HG03571 (cell line): ENCODE data around the gene ZNF354B.
"Not testable (repeated sequence)": the region's sequence is repeated elsewhere in the genome, so short reads cannot be mapped to it uniquely, and the experiment has no call there.

Experiments
- ATAC-seq: cut with Tn5 transposase; IDR thresholded peaks from one replicate; pipeline ENCODE4 v1.9.1; 2021; ENCODE audit not compliant: unreplicated experiment

Gene ZNF354B

DNA sequence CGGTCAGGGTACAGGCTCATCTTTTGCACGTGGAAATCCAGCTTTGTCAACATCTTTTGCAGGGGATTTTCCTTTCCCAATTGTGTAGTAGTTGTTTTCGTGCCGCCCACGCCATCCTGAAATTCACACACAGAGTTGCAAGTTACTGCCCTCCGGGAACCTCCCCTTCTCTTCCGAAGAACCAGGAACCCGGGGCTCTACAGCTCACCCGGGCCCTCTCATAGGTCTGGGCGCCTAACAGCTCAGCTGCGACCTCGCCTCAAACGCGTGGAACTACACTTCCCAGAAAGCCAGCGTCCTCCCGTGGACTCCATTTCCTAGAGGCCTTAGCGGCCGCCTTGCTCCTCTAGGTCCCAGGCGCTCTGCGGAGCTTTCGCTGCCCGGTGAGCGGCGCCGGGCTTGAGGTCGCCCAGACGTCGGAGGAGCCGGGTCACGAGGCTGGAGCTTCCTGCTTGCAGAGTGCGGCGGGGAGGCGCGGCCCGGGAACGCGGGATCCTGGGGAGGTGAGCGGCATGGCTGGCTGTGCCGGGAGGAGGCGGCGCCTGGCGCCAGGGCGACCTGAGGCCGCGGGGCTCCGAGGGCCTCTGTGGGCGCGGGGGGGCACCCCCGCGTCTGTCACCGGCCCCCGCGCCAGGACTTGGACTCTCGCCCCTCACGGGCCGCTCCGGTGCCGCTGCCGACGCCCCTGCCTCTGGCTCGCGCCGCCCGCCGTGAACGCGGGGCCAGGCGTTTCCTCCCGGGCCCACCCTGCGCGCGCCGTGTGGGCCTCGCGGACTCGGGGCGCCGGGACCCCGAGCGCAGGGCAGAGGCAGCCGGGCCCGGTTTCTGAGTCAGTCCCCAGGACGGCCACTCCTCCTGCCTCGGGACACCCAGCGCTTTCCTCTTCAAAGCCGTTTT is at the start of gene ZNF354B:
ZNF354B (plus strand) TSS at position 329 of the 897 bp plus-strand sequence. CDS start 1,095 bp downstream, outside the sequence.
- ATAC-seq = peak; percentile 97

DNA sequence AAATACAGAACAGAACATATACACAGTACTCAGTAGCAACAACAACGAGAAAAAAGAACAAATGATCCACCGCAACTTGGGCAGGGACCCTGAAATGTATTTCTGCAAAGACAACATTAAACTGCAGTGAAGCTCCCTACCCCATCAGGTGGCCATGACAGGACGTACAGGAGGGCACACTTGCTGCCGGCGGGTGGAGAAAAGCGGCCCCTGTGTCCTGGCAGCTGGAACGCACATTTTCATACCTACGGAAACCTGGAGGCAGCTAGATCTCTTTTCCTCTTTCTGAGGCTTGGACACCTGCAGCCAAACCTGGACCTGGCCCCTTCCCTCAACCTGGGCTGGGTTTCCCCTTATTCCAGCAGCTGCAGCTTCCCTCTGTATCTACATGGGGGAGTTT is 42.2 kb upstream of the ZNF354B start:
- no peak for ATAC-seq

DNA sequence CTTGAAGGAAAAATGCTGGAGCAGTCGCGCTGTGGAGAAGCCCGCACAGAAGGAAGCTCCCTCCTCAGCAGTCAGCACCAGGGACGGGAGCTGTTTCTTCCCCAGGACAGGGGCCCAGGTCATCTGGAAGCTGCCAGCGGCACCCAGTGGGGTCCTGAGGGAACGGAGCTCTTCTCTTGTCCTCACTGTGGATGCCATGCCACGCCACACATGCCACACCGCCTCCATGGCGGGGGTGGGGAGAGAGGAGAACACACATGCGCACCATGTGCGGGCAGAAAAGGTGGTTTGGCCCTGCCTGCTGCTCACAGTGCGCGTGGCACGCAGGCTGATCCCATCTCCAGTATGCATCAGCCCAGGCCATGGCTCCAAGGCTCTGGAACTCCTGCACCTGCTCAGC is 41.7 kb upstream of the ZNF354B start:
- ATAC-seq = no peak

DNA sequence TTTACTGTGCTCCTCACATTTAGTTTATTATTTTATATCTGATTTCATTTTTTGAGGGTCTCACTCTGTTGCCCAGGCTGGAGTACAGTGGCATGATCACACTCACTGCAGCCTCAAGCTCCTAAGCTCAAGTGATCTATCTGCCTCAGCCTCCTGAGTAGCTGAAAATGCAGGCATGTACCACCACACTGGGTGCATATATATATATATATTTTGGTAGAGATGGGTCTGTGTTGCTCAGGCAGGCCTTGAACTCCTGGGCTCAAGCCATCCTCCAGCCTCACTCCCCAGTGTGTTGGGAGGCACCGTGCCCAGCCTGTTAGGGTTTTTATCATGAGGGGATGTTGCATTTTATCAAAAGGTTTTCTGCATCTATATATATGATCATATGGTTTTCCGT is 39.8 kb upstream of the ZNF354B start:
- ATAC-seq = no peak

DNA sequence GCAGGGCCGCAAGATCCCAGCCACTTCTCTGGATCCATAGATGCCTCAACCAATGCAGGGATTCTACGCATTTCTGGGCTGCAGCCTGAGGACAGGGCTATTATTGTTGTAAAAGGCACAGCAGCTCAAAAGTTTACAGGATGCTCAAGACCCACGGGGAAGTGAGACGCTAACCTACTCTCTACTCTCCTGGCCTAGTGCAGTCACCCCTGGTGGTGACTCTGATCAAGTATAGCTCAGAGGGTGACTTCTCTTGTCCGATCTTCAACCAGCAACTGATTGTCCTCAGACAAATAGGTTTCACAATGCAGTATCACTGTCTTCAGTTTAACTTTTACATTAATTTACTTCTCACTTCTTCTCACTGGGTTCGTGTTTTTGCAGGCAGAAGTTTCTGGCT is 34.3 kb upstream of the ZNF354B start:
- ATAC-seq = no peak

DNA sequence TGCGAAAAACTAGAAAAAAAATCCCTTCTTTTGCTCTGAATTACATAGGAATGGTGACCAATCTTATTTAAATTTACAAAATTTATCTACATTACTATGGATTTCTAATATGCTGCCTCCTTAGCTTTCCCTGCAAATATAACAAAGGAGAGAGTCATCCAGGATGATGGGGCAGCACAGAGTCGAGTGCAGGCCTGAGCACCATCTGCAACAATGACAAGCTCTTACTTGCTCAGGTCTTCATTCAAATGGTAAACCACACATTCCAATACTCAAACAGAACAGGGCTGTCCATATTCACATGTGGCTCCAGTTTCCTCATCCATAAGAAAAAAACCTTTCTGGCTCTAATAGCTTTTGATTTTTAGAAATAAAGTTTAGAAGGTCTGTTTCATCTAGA is 33.5 kb upstream of the ZNF354B start:
- ATAC-seq = no peak

DNA sequence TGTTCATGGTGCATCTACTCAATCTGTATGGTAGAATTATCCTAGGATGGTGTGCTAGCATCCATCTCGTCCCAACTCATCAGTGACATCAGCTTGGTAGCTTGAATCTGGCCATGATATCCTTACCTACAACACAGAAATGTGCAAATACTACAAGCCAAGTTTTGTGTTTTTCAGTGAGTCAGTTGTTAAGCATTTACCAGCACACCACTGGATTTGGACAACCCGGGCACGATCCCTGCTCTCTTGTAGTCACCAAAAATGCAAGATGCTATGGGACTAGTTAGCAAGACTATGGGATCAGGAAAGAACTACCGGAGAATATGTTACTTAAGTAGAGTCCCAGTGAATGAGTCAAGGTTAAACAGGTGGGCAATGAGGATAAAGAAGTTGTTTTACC is 32.1 kb upstream of the ZNF354B start:
- ATAC-seq = no peak

DNA sequence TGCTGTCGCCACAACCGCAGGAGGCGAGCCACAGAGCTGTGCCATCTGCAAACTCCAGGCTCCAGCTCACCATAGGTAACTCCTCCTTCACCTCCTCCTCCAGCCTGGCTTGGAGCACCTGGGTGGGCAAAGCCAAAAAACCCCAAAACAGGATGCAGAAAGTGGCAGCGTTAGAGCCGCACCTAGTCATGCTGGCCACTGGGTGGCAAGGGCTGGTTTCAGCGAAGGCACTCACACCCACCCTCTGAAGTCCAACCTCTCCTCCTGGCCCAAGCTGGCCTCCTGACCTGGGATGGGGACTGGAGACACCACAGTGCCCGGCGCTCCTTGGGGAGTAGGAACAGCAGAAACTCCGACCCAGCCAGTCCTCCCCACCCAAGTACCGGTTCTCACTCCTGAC is 28.7 kb upstream of the ZNF354B start:
- no peak for ATAC-seq

DNA sequence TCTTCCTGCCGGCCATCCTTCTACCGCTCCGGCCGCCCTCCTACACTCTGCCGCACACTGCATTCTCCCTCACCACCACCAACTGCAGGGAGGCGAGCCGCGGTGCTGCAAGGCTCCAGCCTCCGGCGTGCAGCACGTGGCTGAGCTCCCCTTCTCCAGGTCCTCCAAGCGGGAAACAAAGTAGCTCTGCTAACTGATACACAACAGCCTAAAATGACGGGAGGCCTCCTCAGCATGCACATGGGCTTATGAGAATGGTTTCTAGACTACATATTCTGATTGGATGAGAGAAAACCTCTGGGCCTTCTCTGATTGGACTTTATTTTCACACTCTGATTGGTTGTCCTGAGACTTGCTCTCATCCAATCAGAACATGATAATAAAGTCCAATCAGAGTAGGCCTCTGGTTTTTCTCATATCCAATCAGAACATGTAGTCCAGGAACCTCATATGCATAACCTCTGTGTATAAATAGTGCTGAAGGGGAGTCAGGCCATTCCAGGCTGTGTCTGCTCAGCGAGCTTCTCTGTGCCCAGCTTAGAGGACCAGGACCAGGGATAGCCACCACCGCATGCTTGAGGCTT is 27.0 kb upstream of the ZNF354B start:
- no peak for ATAC-seq

DNA sequence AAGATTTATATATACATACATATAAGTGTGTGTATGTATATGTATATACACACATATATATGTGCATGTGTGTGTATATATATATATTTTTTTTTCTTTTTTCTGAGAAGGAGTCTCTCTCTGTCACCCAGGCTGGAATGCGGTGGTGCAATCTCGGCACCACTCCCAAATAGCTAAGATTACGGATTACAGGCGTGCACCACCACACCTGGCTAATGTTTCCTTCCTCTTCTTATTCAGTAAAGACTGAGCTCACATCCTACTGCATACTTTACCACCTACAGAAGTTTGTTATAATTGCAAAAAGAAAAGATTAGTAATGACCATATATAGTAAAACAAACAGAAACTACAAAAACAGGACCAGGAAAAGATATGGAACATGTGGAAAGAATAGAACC is 23.1 kb upstream of the ZNF354B start:
- no peak for ATAC-seq

DNA sequence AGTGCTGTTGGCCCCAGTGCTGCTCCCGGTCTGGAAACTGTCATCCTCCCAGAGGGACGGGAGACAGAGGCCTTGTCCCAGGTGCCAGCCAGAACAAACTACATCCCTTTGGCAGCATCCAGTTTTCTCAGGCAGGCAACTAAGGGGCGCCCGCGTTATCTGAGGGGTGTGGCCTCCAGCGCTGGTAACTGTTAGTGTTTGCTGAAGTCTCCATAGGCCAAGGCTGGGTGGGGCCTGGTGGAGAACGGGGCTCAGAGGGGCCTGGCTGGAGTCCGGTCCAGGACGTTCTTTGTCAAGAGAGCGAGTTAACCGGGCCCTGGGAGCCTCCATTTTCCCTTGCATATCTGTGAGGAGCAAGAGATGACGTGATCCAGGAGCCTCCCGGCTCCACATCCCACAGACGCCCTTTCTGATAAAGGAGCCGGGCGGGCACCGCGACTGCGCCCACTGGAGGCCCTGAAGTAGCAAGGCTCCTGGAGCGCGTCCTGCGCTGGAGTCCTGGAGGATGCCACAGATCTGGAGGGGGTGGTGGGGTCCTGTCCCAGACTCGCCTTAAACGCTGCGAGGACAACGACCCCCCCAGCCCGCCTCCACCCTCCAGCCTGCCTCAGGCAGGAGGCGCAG is 20.9 kb upstream of the ZNF354B start:
- not testable (repeated sequence) for ATAC-seq

DNA sequence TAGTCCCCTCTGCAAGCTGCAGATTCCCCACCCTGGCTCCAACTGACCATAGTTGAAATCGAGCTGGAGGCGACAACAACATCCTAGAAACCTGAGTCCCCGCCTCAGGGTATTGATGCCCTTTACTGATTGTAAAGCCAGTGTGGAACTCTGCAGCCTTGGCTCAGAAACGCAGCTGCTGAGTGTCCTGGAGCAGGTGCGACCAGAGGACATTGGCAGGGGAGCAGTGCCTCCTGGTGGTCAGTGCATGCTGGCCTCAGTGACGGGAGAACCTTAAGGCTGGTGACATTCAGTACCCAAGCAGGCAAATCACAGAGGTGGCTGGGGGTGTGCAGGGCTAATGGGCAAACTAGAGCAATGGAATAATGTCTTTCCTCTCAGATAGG is 20.4 kb upstream of the ZNF354B start:
- ATAC-seq = no peak

DNA sequence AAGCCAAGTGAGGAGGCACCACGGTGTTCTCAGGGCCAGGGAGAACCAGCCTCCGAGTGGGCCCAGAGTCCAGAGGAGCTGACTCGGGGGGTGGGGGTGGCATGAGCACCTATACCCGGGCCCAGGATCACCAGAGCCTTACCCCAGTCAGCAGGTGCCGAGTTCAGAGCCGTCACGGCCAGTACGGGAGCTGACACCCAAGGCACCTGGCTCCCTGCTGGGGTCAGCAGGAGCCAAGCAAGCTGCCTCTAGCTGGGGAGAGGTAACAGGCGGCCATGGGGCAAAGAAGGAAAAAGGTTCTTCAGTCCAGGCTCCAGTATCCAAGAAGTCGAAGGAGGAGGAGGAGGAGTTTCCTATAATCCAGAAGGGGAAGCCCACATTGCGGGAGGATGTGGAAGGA is 19.4 kb upstream of the ZNF354B start:
- not testable (repeated sequence) for ATAC-seq

DNA sequence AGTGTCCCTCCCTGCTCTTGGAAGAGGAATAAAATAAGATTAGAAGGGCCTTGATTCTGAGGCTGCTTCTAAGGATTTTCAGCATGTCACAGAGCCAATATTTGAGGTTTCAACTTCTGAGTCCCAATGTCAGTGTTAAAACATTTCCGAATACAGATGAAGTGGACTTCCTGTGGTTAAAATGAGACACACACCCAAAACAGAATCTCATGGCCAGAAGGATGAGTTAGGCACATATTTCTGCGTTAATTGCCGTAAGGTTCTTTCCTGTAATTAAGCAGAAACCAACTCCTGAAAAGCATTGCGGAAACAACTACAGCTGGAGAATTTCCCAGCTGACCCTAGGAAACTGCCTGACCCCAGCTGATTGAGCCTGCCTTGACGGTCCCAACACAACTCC is 10.4 kb upstream of the ZNF354B start:
- ATAC-seq = no peak

DNA sequence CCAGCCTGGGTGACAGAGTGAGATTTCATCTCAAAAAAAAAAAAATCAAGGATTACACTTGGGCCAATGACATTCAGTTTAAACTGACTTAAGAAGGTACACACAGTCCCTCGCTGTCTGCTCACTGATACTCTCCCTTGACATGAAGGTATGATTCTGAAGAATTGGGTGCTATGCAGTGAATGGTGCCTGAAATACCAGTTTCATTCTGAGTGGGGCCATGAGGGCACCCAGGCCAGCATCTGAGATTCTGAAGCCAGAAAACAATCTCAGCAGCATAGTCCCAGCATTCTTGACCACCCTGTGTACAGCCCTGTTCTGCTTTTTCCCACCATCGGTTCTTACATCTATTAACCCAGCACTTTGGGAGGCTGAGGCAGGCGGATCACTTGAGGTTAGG is 7.8 kb upstream of the ZNF354B start:
- no peak for ATAC-seq

DNA sequence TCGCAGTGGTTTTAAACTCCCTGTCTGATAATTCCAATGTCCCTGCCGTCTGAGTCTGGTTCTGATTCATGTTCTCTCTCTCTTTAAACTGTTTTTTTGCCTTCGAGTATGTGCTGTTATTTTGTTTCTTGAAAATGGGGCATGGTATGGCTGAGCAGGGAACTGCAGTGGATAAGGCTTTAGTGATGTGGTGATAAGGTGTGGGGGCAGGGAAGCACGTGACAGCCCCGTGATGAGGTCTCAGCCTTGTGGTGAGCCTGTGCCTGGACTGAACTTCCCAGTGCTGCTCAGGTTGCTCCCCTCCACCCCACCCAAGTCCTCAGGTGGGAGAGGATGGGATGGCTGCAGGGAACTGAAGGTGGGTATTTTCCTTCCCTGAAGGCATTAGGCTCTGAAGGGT is 5.5 kb upstream of the ZNF354B start:
- ATAC-seq = no peak

DNA sequence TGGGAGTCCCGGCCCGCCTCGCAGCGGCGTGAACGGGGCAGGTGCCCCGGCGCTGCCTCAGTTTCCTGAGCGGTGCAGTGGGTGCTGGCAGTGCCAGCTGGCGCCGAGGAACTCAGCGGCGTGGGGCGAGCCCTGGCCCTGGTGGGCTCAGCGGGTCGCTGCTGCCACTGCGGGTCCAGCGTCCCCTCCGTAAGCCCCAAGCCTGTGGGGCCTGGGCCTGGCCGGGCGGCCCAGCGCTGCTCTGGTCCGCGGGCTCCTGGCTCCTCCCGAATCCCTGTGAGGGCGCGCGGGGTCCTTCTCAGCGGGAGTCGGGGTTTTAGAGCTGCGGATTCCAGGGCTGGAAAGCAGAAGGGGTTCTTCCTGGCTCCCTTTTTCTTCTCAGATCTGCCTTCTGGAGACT is 862 bp downstream of the ZNF354B start:
- ATAC-seq = not testable (repeated sequence)

DNA sequence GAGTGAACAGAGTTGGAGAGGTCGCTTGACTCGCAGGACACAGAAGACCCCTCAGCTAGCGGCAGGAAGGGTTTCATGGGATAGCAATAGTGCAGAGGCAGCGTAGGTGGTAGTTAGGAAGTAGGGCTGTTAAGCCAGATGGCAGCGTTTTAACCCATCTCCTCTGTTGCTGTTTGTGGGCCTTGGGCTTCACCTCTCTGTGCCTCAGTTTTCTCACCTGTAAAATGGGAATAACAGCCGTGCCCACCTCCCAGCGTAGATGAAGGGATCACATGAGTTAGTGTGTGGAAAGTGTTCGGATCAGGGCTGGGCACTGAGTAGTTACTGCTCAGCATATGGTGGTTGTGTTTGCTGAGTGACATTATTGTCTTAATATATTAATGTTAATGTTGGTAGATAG is 1.9 kb downstream of the ZNF354B start:
- ATAC-seq = no peak

DNA sequence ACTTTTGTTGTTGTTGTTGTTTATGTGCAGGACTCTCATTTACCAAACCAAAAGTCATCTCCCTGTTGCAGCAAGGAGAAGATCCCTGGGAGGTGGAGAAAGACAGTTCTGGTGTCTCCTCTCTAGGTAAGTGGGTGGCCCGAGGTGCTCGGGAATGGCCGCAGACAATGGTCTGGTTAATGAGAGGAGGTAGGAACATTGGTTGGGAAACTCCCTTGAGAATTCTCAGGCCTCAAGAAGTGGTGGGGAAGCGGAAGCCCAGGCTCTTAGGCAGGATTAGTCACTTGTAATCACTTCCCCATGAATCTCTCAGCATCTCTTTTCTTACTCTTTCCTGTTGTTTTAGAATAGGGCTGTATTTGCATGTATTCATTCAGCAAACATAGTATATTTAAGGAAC is 7.2 kb downstream of the ZNF354B start:
- ATAC-seq = no peak

DNA sequence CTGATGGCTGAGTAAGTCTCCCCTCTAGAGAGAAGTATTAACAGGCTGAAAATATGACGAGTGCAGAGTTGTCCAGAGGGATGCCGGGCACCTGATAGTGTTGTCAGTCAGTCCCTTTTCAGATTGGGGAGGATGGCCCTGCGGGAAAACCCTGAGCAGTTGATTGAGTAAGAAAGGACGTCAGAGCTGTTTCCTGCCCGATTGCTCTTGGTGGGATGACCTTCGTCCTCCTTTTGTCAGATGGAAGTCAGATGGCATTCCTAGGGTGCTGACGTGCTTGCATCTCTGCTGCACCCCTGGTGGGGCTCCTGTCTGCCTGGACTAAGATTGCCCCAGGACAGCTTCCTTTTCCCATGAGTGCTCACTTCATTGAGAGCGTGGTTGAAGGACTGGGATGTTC is 9.8 kb downstream of the ZNF354B start:
- ATAC-seq = no peak

DNA sequence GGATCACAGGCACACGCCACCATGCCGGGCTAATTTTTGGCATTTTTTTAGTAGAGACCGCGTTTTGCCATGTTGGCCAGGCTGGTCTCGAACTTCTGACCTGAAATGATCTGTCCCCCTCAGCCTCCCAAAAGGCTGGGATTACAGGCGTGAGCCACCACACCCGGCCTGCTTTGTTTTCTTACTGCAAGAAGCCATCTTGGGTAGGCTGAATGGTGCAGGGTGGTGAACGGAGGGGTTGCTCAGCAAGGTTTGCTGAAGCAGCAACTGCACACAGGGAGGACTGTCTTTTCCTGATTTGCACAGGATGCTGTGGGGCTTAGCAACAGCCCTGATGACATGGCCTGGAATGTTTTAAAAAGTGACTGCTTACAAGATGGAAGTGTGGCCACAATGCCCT is 10.7 kb downstream of the ZNF354B start:
- ATAC-seq = no peak

DNA sequence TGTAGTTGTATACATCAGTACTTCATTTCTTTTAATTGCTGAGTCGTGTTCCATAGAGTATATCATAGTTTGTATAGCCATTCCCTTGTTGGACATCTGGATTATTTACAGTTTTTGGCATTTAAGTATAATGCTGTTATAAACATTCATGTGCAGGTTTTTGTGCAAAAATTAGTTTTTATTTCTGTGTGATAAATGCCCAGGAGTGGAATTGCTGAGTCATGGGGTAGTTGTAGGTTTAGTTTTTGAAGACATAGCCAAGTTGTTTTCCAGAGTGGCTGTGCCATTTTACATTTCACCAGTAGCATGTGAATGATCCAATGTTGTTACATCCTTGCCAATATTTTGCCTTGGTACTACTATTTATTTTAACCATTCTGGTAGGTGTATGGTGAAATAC is 12.5 kb downstream of the ZNF354B start:
- ATAC-seq = no peak
